Stimulated activated CD4-positive, alpha-beta T cell treated with anti-CD3 and anti-CD28 coated beads, Interleukin-2, amount 100 ng/mL, for 4 hours (primary cell): ENCODE data around the gene TCEA2.

Source experiments
- DNase-seq: peaks from one replicate; pipeline ENCODE4 v3.0.0-alpha.2; 2020; ENCODE audit warnings: low read depth

TCEA2 gene

DNA sequence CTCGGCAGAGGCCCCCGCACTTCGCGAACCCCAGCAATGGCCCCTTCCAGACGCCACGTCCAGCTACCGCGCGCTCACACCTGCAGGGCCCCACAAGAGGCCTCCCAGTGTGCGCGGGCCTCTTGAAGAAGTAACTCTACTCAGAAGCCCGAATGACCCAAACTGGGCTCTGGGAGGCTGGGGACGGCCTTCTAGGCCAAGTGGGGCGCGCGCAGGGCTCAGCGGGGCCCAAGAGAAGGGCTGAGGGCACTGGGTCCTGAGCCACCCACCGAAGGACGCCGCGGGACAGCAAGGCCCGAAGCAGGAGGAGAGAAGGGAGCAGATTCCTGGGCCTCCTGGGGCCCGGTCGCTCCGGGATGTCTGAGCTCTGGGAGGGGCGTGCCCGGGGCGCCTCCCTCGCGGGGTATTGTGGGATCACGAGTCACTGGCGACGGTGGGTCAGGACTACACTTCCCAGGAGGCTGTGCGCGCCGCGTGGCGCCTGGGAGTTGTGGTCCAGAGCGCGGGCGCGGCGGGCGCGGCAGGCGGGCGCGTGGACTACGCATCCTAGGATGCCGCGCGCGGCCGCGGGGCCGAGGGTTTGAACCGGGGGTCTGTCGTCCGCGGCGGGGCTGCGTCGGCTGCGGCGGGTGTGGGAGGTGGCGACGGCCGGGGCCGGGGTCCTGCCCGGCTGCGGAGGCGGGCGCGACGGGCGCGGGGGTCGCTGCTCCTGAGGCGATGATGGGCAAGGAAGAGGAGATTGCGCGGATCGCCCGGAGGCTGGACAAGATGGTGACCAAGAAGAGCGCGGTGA, at the start of gene TCEA2:
TCEA2 (plus strand) TSS at position 603 of the 793 bp plus-strand sequence; CDS start at position 718, 115 bp downstream.
- peak; percentile 93 for DNase-seq

DNA sequence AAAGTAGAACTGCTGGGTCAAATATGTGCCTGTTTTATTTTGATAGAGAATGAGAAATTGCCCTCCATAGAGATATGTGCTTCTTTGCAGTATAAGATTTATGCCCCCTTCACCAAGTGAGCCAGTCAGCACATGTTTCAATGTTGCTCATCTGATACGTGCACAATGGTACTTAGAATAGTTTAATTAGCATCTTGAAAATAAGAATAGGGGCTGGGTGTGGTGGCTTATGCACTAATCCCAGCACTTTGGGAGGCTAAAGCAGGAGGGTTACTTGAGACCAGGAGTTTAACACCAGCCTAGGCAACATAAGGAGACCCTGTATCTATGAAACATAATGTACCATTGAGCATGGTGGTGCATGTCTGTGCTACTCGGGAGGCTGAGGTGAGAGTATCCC, 47.4 kb upstream of the TCEA2 start:
- DNase-seq, result no peak

- no peak for DNase-seq
Measured at GRCh38 chr20:64021124-64021975, 41.6 kb upstream of the TCEA2 start.

- no peak for DNase-seq
Measured at GRCh38 chr20:64022671-64023360, 40.2 kb upstream of the TCEA2 start.

DNA sequence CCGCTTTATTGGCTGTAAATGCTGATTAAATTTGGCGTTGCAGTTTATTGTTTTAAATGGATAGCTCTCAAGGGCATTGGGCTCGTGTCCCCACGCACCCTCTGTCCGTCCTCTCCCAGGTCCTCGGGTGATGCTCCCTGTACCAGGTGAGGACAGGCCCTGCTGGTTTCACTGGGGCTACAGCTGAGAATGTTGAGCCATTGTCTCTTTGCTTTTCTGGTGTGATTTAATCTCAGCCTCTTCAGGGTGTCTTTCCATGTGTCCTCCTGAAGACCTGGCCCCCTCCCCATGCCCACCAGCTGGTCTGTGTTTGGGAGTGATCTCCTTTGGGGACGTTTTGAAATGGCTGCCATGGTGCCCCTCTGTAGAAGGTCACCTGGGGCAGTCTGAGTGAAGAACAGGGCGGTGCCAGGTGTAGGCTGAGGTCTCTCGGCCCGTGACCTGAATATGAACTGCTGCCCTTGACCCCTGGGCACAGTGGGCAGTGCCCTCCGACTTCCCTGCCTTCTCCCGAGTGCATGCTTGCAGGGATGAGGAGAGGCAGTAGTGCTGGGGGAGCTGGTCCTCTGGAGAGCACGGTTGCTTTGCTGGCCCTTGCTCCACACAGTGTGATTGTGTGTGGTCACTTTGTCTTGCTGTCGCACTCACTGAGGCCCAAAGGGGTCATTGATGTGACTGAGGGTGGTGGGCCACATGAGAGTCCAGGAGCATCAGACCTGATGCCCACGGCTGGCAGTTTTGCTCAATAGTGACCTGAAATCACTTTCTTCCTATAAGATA, 39.4 kb upstream of the TCEA2 start:
- DNase-seq, result no peak

- no peak for DNase-seq
Measured at GRCh38 chr20:64024141-64024990, 38.6 kb upstream of the TCEA2 start.

- no peak for DNase-seq
Measured at GRCh38 chr20:64025101-64025825, 37.7 kb upstream of the TCEA2 start.

DNA sequence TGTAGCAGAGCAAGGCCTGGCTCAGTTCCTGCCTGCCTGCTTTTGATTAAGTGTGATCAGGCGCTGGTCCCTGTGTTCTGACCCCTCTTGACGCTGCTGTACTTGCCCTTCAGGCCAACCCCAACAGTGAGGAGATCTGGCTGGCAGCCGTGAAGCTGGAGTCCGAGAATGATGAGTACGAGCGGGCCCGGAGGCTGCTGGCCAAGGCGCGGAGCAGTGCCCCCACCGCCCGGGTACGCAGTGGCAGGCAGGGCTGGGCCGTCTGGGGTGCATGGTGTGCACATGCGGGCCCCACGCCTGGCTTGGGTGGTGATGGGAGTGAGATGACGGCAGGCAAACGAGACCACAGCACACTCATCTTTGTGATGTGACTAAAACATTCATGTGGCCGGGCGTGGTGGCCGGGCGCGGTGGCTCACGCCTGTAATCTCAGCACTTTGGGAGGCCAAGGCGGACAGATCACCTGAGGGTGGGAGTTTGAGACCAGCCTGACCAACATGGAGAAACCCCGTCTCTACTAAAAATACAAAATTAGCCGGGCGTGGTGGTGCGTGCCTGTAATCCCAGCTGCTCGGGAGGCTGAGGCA, 37.1 kb upstream of the TCEA2 start:
- no peak for DNase-seq

DNA sequence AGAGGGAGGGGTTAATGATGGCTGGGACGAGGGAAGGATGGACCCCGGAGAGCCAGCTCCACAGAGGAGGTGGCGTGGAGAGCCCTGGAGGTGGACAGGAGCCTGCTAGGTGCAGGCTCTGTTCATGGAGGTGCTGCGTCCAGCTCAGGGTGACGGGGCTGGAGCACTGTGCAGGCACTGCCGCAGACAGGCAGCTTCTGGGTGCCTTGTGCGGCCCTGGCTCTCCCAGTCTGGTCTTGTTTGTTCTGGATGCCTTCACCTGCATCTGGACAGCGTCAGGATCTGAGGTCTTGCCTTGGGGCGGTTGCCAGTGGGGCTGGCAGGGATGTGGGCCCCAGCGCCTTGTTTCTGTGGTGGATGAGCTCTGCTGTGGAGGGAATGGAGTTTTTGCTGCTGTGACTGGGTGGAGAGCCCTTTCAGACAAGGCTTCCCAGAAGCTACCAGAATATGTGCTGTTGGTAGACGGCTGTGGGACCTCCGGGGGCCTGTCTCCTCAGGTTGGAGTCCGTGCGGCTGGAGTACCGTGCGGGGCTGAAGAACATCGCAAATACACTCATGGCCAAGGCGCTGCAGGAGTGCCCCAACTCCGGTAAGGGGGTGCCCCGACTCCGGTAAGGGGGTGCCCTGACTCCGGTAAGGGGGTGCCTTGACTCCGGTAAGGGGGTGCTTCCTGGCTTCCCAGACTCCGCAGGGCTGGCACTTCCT, 34.9 kb upstream of the TCEA2 start:
- no peak for DNase-seq

GRCh38 chr20:64029293-64030117, 33.5 kb upstream of the TCEA2 start:
- DNase-seq, result no peak

GRCh38 chr20:64030371-64031134, 32.4 kb upstream of the TCEA2 start:
- DNase-seq, result no peak

- DNase-seq, result no peak
Measured at GRCh38 chr20:64031822-64032314, 31.1 kb upstream of the TCEA2 start.

GRCh38 chr20:64032706-64033624, 30.0 kb upstream of the TCEA2 start:
- DNase-seq, result no peak

DNA sequence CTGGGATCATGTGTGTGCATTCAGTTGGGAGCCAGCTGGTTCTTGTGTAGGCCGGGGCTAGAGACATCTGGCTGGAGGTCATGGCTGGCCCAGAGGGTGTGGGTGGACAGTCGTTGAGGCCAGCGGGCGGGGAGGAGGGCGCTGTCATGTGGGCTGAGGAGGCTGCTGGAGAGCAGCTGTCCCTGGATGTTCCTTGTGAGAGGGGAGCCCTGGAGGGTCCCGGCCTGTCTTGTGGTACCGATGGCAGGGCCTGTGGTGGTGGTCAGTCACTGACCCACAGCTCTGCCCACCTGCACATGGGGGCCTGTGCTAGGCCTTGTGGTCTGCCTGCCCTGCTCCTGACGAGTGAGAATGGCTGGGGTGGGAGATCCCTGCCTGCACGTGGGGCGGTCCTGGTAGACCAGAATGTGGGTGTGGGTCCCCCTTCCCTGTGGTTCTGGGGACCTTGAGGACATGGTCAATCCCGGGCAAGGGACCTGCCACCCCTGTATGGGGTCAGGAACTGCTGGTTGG, 29.0 kb upstream of the TCEA2 start:
- no peak for DNase-seq

GRCh38 chr20:64035066-64035932, 27.7 kb upstream of the TCEA2 start:
- DNase-seq, result no peak
